Osteocyte (in vitro differentiated cells): Measurements from ENCODE around the gene SH3PXD2A. TPM values are rescaled to one million over a fixed set of nuclear protein-coding genes. Genes with fewer than 3 reads are reported as not detected.

Experiments used
- DNase-seq: peaks from one replicate; pipeline ENCODE4 v3.0.0; 2021; ENCODE audit warnings: mixed read lengths; ENCODE audit not compliant: unreplicated experiment; ENCODE audit errors: extremely low spot score
- H3K27ac Mint-ChIP-seq: one replicate; pipeline ENCODE4 v1.8.0; 2021; ENCODE audit warnings: mild to moderate bottlenecking, mixed read lengths; ENCODE audit not compliant: unreplicated experiment
- H3K27me3 Mint-ChIP-seq: one replicate; pipeline ENCODE4 v1.8.0; 2021; ENCODE audit warnings: mixed read lengths; ENCODE audit not compliant: unreplicated experiment
- H3K36me3 Mint-ChIP-seq: one replicate; pipeline ENCODE4 v1.8.0; 2021; ENCODE audit warnings: mixed read lengths; ENCODE audit not compliant: unreplicated experiment
- H3K4me1 Mint-ChIP-seq: one replicate; pipeline ENCODE4 v1.8.0; 2021; ENCODE audit warnings: mixed read lengths; ENCODE audit not compliant: unreplicated experiment
- H3K4me3 Mint-ChIP-seq: one replicate; pipeline ENCODE4 v1.8.0; 2021; ENCODE audit warnings: mild to moderate bottlenecking, moderate library complexity, mixed read lengths; ENCODE audit not compliant: unreplicated experiment
- H3K9me3 Mint-ChIP-seq: one replicate; pipeline ENCODE4 v1.8.0; 2021; ENCODE audit warnings: mixed read lengths; ENCODE audit not compliant: unreplicated experiment
- total RNA-seq: library from RNA; stranded (reverse); gene quantifications from 2 replicates; pipeline ENCODE4 v1.2.1, GENCODE V29; 2021
- TF ChIP-seq, protein P1 (sequence below): fragments of 200-600 bp; sonication (generic); IDR thresholded peaks from 2 replicates; pipeline ENCODE4 v1.5.0; 2021; ENCODE audit warnings: antibody characterized with exemption, mild to moderate bottlenecking, moderate library complexity

Gene SH3PXD2A
- total RNA-seq, 1 donor from 2014 or later, result 43.0 TPM

DNA sequence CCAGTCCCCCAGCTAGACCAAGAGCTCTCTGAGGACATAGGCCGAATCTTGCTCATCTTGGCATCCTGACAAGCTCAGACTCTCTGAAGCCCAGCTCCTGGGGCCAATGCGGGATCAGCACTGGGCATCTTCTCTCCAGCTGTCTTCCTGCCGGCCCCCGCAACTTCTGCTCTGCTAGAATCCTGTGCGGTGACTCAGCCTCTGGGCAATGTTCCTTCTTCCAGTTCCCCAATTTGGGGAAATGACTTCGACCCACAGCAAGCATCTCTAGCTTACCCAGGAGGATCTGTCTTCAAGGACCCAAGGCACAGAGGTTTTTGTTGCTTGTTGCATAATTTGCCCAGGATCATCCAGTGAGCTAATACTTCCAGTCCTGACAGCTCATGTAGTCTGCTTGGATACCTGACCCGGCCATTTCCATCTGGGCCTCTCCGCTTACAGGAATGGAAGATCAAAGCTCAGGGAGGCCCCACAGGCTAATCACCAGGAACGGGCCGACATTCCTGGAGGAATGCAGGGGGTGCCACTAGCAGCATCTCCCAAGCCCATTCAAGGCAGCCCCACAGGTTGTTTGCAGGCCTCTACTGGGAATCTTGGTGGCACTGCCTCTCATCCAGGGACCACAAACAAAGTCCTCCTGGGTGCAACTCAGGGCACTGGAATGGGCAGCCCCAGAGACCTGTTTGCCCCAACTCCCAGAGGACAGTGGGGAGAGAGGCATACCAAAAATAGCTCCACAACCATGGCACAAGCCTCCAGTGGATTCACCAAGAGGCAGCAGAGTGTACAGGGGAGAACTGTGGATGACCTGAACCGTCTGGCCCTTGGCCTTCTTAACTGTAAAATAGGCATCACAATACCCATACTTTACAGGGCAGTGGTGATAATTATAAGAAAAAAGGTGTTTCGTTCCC is 210.0 kb downstream of the SH3PXD2A start:
- DNase-seq, result no peak
- Mint-ChIP-seq H3K4me1 (peaks cover 41% of the 10 kb centered on the region), H3K36me3 (peaks cover 23% of the 10 kb centered on the region), H3K27ac (peak overlapping the region; percentile 78), H3K27me3 (no peaks in the 10 kb centered on the region), H3K4me3 (no peak overlapping the region), H3K9me3 (no peaks in the 10 kb centered on the region)
- TF ChIP-seq, protein P1, sequence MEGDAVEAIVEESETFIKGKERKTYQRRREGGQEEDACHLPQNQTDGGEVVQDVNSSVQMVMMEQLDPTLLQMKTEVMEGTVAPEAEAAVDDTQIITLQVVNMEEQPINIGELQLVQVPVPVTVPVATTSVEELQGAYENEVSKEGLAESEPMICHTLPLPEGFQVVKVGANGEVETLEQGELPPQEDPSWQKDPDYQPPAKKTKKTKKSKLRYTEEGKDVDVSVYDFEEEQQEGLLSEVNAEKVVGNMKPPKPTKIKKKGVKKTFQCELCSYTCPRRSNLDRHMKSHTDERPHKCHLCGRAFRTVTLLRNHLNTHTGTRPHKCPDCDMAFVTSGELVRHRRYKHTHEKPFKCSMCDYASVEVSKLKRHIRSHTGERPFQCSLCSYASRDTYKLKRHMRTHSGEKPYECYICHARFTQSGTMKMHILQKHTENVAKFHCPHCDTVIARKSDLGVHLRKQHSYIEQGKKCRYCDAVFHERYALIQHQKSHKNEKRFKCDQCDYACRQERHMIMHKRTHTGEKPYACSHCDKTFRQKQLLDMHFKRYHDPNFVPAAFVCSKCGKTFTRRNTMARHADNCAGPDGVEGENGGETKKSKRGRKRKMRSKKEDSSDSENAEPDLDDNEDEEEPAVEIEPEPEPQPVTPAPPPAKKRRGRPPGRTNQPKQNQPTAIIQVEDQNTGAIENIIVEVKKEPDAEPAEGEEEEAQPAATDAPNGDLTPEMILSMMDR, result no peak

DNA sequence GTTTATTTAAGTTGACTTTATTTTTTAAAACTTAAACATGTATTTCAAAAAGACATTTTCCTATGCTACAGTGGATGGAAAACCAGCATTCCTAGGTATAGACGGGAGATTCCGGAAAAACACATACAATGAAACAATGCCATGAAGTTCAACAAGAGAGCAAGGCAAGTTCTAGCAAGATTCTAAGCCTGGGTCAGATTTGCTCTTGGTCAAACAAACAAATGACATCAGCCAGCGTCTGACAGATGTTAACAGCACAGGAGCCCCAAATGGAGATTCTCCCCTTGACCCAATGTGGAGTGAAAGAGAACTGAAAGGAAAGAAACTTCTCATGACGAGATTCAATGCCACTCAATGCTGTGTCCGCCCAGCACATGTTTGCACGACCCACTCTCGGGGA is 212.0 kb downstream of the SH3PXD2A start:
- Mint-ChIP-seq H3K36me3 (peaks cover 23% of the 10 kb centered on the region), H3K9me3 (no peaks in the 10 kb centered on the region), H3K4me3 (no peak overlapping the region), H3K27ac (no peak overlapping the region), H3K4me1 (peaks cover 32% of the 10 kb centered on the region), H3K27me3 (no peaks in the 10 kb centered on the region)
- DNase-seq, result no peak
- TF ChIP-seq, protein P1, result no peak

DNA sequence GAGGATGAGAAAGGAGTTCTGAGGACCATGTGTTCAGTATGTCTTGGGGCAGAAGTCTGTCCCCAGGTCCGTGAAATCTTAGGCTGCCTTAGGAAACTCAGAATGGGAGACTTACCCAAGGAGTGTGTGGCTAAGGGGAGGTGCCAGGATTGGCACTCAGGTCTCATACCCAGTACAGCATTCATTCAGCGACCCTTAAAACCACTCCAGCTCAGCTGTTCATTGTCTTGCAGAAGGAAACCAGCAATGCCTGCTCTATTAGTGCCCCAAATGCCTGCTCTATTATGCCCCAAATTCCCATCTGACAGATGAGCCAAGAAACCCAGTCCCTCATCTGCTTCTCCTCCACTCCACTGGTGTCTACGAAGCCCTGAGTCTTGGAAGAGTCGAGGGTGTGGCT is 214.1 kb downstream of the SH3PXD2A start:
- H3K9me3 Mint-ChIP-seq, result no peaks in the 10 kb centered on the region
- no peak overlapping the region for H3K27ac Mint-ChIP-seq
- peaks cover 43% of the 10 kb centered on the region for H3K4me1 Mint-ChIP-seq

DNA sequence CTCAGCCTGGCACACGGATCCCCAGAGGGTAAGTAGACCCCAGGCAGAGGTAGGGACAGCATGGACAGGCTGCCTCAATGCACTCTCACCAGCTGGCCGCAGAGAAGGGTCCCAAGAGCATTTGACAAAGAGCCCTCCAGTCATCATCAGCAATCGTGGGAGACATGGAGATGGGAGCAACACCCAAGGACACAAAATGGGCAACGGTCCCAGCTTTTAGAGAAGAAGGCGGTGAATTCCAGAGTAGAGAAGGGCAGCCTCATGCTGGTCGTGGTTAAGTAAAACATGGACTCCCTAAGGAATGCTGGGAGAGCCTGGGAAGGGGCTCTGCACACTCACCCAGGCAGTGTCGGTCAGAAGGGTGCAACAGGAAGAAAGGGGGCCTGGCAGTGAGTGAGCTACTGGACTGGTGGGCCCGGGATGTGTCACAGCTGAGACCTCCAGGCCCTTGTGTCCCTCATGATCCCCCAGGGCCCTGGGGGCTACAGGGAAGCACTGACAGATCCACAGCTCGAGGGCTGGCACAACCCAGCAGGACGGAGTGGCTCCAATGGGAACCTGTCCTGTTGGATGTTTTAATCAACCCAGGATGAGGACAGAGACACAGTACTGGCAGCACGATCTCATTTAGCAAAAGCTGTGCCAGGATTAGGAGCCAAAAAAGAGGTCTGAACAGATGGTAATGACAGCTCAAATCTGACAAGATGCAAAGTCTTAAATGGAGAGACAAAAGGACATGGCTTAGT is 214.8 kb downstream of the SH3PXD2A start:
- peaks cover 37% of the 10 kb centered on the region for H3K4me1 Mint-ChIP-seq
- no peaks in the 10 kb centered on the region for H3K9me3 Mint-ChIP-seq

More for the DNA sequence above, 214.1 kb downstream of the SH3PXD2A start:
- H3K27me3 Mint-ChIP-seq, result no peaks in the 10 kb centered on the region
- peaks cover 24% of the 10 kb centered on the region for H3K36me3 Mint-ChIP-seq
- no peak overlapping the region for H3K4me3 Mint-ChIP-seq
- no peak for DNase-seq
- TF ChIP-seq, protein P1, result no peak

More for the DNA sequence above, 214.8 kb downstream of the SH3PXD2A start:
- Mint-ChIP-seq H3K36me3 (peaks cover 20% of the 10 kb centered on the region), H3K4me3 (no peak overlapping the region), H3K27me3 (no peaks in the 10 kb centered on the region), H3K27ac (peak overlapping the region; percentile 37)
- no peak for DNase-seq
- TF ChIP-seq, protein P1, result no peak
